ENCODE measurements around the gene TIMP3. TPM values are rescaled to one million over a fixed set of nuclear protein-coding genes. Genes with fewer than 3 reads are reported as not detected.

TIMP3 gene
- total RNA-seq, 4 donors from 2014 or later, result 560 to 818 (median 738) TPM

DNA sequence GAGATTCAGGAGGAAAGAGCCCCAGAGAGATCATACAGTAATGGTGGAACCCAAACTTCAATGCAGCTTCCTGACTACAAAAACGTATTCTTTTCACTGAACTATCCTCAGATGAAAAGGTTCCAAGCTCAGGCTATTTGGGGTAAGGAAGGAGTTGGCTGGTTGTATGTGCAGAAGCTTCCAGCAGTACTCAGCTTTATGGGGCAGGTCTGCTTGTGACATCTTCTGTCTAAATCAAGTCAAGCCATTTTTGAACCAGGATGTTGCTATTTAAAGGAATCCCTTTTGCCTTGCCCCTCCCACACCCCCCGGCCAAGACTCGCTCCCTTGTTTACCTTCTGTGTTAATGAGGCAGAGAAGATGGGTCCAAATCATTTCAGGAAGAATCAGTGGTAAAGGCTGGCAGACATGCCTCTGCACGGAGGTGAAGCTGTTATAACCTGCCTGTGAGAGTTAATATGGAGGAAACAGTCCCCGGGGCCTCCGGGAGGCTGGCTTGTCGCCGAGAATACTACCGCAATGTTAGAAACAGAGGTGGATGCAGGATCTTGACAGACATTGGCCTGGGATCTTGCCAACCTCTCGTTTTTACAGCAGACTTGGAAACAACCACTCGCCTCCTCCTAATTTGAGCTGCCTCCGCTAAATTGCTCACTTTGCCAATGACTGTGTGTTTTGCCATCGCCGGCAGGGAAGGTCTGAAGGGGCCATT lies 45.4 kb downstream of the TIMP3 start:
- Histone ChIP-seq H3K27ac (peak overlapping the region; percentile 59 to 92 (median 80)), H3K4me1 (peaks cover 47 to 100% (median 64%) of the 10 kb centered on the region in 3 donors), H3K36me3 (peaks cover 0 to 29% of the 10 kb centered on the region in 2 donors), H3K9me3 (no peaks in the 10 kb centered on the region), H3K4me3 (peak overlapping the region in 1 of 2 donors; percentile 15), H3K27me3 (no peaks in the 10 kb centered on the region)
- TF ChIP-seq, protein P1, sequence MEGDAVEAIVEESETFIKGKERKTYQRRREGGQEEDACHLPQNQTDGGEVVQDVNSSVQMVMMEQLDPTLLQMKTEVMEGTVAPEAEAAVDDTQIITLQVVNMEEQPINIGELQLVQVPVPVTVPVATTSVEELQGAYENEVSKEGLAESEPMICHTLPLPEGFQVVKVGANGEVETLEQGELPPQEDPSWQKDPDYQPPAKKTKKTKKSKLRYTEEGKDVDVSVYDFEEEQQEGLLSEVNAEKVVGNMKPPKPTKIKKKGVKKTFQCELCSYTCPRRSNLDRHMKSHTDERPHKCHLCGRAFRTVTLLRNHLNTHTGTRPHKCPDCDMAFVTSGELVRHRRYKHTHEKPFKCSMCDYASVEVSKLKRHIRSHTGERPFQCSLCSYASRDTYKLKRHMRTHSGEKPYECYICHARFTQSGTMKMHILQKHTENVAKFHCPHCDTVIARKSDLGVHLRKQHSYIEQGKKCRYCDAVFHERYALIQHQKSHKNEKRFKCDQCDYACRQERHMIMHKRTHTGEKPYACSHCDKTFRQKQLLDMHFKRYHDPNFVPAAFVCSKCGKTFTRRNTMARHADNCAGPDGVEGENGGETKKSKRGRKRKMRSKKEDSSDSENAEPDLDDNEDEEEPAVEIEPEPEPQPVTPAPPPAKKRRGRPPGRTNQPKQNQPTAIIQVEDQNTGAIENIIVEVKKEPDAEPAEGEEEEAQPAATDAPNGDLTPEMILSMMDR (IDR thresholded peaks at IDR 0.05), result no peak
- TF ChIP-seq POLR2AphosphoS5 (IDR thresholded peaks at IDR 0.05) (no peak), EP300 (IDR thresholded peaks at IDR 0.05) (no peak), POLR2A (IDR thresholded peaks at IDR 0.05) (no peak)
- WGBS, 2 donors (ENCODE audit: low coverage in 1 of 2), result 5 to 12% methylated on average over 12 to 13 of the region's 14 CpGs
- peak; percentile 17 for ATAC-seq

- peaks cover 0 to 28% of the 10 kb centered on the region in 2 donors for H3K36me3 ChIP-seq
- TF ChIP-seq EP300 (IDR thresholded peaks at IDR 0.05) (no peak), POLR2A (IDR thresholded peaks at IDR 0.05) (no peak)
- TF ChIP-seq, protein P1 (IDR thresholded peaks at IDR 0.05), result no peak
- H3K4me1 ChIP-seq, result peaks cover 53 to 100% (median 66%) of the 10 kb centered on the region in 3 donors
- peak overlapping the region in 3 of 4 donors; percentile 73 to 92 (median 86) for H3K27ac ChIP-seq
- no peaks in the 10 kb centered on the region for H3K9me3 ChIP-seq
- no peaks in the 10 kb centered on the region for H3K27me3 ChIP-seq
- no peak for ATAC-seq
- no peak overlapping the region for H3K4me3 ChIP-seq
- 14 to 89% methylated on average over 1 of the region's 1 CpG for WGBS, 2 donors (ENCODE audit: low coverage in 1 of 2)
Observed at GRCh38 chr22:32848226-32848625, 46.7 kb downstream of the TIMP3 start.

DNA sequence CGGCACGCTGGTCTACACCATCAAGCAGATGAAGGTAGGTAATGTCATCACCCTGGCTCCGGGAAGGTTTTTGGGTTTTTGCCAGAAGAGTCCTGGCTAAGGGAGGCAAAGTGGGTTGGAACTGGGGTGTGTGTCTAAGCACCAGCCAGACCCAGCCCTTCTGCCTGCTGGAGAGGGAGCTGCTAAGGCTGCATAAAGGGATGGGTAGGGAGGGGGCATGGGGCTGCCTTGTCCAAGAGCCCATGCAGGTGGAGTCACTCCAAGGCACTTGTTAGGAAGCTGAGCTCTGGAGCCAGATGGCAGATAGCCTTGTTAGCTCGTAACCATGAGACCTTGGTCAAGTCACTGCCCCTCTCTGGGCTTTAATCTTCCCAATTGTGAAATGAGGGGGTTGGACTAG lies 48.0 kb downstream of the TIMP3 start:
- Histone ChIP-seq H3K4me3 (no peak overlapping the region), H3K36me3 (peaks cover 0 to 32% of the 10 kb centered on the region in 2 donors), H3K27ac (peak overlapping the region; percentile 73 to 92 (median 86)), H3K4me1 (peaks cover 53 to 100% (median 66%) of the 10 kb centered on the region in 3 donors), H3K9me3 (no peaks in the 10 kb centered on the region), H3K27me3 (no peaks in the 10 kb centered on the region)
- TF ChIP-seq EP300 (IDR thresholded peaks at IDR 0.05) (no peak), POLR2A (IDR thresholded peaks at IDR 0.05) (no peak), POLR2AphosphoS5 (IDR thresholded peaks at IDR 0.05) (no peak)
- TF ChIP-seq, protein P1 (IDR thresholded peaks at IDR 0.05), result no peak
- 34 to 57% methylated on average over 1 to 4 of the region's 4 CpGs for WGBS, 2 donors (ENCODE audit: low coverage in 1 of 2)
- ATAC-seq, result no peak

- WGBS, 2 donors (ENCODE audit: low coverage in 1 of 2), result 95 to 100% methylated on average over 1 to 3 of the region's 3 CpGs
- Histone ChIP-seq H3K4me1 (peaks cover 53 to 100% (median 66%) of the 10 kb centered on the region in 3 donors), H3K9me3 (no peaks in the 10 kb centered on the region), H3K36me3 (peaks cover 0 to 39% of the 10 kb centered on the region in 2 donors), H3K4me3 (no peak overlapping the region), H3K27me3 (no peaks in the 10 kb centered on the region), H3K27ac (peak overlapping the region; percentile 73 to 92 (median 86))
- no peak for ATAC-seq
- TF ChIP-seq EP300 (IDR thresholded peaks at IDR 0.05) (no peak), POLR2AphosphoS5 (IDR thresholded peaks at IDR 0.05) (no peak), POLR2A (IDR thresholded peaks at IDR 0.05) (no peak)
- TF ChIP-seq, protein P1 (IDR thresholded peaks at IDR 0.05), result no peak
Observed at GRCh38 chr22:32850157-32850556, 48.7 kb downstream of the TIMP3 start.

All from gastroesophageal sphincter (tissue), 4 donors.